Right hindlimb (tissue), 1 donor: ENCODE measurements around the gene GOLGA6L7.
"Not testable (repeated sequence)": the region's sequence is repeated elsewhere in the genome, so short reads cannot be mapped to it uniquely, and the experiment has no call there.

Experiments
- DNase-seq: peaks from one replicate; pipeline ENCODE4 v3.0.0-alpha.2; 2018

GOLGA6L7 gene

GRCh38 chr15:28848521-28848920, at the start of gene GOLGA6L7:
GOLGA6L7 (minus strand) TSS chr15:28848644; CDS start chr15:28848549, 95 bp downstream.
- DNase-seq = not testable (repeated sequence)

- DNase-seq = no peak
Observed at GRCh38 chr15:28897861-28898585, 49.6 kb upstream of the GOLGA6L7 start.

- no peak for DNase-seq
Observed at GRCh38 chr15:28896951-28897350, 48.5 kb upstream of the GOLGA6L7 start.

- no peak for DNase-seq
Observed at GRCh38 chr15:28895566-28895965, 47.1 kb upstream of the GOLGA6L7 start.

- DNase-seq = no peak
Observed at GRCh38 chr15:28895146-28895545, 46.7 kb upstream of the GOLGA6L7 start.

DNA sequence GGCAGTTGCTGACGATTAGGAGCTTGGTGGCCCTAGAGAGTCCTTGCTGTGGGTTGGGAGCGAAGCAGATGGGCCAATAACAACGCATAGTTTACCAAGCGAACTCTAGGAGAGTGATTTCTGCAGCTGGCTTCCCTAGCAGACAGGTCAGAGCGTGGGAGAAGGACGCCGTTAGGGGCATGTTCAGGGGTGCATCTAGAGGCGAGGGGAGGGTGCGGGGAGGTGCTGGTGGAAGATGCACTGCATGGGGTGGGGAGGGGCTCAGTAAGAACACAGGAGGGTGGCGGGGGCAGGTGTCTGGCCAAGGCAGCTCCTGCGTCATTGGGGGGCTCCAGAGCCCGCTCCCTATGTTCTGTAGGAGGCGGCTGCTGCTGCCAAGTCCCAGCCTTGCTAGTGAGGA, 46.2 kb upstream of the GOLGA6L7 start:
- no peak for DNase-seq

DNA sequence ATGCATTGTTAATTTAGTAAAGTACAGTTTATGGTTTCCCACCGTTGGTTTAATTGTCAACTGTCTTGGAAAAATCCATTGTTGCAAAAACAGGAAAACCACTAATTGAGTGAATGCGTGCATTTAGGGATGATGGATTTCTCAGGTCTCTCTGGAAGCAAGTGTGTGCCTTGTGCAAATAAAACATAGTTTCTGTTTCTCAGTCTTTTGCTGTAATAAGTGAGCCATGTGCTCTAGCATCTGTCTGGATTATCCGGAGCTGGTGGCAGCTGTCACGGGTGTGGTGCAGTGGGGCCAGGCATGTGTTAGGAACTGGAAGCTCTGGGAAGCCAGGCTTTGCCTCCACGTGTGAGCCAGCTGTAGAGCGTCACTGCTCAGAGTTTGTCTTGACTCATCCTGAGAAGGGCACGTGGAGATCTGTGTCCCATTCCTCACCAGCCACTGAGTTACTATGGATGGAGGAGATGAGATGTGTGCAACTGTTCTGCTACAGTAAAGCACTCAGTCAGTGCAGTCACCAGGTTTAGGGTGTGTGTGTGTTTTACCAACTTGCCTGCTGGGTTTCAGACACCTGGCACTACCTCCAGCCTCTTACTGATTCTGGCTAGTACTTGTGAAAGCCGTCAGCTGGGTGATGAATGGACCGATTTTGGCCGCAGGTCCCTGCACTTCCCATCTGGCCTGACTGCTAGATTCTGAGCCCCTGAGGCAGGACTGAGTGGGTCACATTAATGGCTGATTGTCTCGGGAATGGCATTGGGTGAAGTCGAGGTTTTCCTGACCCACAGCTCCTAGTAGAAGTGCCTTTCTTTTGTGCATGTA, 44.6 kb upstream of the GOLGA6L7 start:
- DNase-seq = no peak

DNA sequence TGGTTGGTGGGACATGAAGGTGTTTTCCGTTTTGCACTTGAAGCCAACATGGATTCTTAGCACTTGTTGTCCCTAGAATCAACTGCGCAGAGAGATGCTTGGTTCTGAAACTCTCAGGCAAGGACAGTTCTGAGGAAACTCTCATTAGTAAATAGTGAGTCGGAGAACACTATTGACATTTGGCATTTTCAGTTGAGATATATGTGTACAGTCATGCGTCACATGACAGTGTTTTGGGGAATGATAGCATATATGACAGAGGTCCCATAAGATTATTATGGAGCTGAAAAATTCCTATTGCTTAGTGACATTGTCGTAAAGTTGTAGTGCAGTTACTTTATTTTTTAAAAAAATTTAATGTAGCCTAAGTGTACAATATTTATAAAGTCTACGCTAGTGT, 43.1 kb upstream of the GOLGA6L7 start:
- no peak for DNase-seq

GRCh38 chr15:28890711-28891495, 42.5 kb upstream of the GOLGA6L7 start:
- no peak for DNase-seq

- not testable (repeated sequence) for DNase-seq
Observed at GRCh38 chr15:28890291-28890690, 41.8 kb upstream of the GOLGA6L7 start.

- DNase-seq = not testable (repeated sequence)
Observed at GRCh38 chr15:28889871-28890270, 41.4 kb upstream of the GOLGA6L7 start.

GRCh38 chr15:28889346-28889745, 40.9 kb upstream of the GOLGA6L7 start:
- DNase-seq = no peak

- DNase-seq = no peak
Observed at GRCh38 chr15:28888900-28889299, 40.5 kb upstream of the GOLGA6L7 start.

- DNase-seq = no peak
Observed at GRCh38 chr15:28888302-28888894, 40.0 kb upstream of the GOLGA6L7 start.

DNA sequence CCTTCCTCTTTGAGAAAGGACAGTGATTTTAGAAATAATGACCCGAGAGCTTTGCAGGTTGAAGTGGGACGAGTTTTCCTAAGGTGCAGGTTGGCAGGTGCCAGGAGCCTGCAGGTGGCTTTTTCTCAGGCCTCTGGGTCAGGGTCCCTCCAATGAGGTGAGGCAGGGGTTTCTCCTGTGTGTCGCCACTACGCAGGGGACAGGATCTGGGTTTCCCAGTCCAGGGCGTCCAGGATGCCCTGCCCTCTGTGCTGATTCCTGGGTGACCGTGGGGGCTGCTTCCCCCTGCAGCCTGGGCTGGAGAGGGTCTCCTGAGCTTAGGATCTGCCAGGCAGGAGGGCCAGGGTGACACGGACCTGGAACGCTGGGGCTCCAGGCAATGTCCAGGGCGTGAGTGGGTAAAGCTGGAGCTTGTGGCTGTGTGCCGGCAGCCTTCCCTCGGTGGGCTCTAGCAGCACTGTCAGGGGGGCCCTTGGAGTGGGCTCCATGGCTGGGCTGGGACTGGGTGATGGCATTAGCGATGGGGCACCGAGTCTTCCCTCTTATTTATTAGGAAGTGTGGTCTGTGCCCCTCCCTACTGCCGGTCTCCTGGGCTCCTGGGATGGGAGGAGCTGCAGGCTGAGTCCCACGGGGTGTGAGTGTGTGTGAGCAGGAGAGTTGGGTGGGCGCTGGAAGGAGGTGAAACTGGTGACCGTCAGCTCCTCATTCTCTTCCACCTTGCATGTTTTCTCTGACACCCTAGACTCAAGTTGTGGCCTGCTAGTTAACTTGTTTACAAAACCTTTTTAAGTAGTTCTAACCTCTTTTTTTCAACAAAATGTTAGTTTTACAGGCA, 39.1 kb upstream of the GOLGA6L7 start:
- DNase-seq = no peak

DNA sequence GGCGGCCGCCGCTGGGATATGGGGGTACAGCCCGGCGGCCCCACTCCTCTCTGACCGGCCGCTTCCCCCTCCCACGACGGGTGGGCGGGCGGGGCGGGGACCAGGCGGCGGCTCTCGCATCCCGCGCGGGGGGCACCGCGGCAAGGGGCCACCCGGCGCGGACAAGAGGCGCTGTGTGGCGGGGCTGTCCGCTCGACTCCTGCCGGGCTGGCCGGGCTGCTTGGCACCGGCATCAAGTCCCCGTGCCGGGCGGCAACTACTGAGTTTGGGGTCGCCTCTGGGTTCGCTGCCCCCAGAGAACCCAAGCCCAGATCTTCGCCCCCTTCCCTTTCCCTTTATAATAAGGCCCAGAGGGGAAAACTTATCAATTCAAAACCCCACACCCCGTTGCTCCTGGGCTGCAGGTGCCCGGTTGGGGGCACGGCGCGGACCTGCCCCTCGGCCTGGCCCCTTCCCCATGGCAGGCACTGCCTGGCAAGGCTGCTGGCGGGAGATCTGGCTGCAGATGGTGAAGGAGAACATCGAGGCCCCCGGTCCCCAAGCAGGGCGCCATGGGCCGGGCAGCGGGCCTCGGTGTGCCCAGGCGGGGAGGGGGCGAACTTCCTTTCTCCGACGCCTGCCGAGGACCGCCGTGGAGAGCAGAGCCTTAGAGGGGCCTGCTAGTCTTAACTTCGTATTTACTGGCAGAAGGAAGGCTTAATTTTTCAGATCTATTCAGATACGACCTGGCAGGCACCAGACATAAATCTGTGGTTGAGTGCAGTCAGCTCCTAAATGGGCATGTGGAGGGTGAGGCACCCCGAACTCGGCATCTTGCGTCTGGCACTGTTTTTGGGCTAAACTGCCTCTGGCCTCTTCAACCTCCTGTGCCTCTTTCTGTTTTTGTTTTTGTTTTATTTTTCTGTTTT, 38.2 kb upstream of the GOLGA6L7 start:
- no peak for DNase-seq

DNA sequence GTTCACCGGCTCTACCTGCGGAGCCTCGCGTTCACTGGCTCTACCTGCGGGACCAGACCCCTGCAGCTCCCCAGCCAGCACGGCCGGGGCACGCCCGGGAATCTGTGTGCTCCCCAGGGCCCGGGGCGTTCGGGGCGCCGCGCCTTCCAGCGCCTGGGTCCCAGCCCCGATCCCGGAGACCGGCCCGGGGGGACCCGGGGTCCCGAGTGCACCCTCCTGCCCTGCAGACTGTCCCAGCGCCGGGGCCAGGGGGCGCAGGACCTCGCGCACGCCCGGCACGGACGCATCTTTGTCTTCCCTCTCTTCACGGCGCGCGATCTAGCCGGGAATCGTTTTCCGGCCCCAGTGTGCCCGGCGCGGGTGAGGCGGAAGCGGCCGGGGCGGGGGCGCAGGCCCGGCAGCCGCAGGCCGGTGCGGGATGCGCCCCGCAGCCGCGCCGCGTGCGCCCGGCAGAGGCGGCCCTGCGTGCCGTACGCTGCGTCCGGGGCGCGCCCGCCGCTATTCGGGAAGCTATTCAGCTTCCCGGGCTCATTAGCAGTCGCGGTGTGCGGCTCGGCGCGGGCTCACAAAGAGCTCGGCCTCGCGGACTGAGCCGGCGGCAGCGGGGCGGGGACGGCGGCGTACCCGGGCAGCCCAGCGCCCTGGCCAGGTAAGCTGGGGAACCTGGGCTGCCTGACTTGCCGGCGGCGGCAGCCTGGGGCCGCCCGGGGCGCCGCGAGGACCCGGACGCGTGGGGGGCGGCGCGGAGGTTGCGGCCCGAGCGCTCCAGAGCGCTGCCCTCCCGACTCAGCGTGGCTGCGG, 37.4 kb upstream of the GOLGA6L7 start, which contains the start of gene APBA2:
APBA2 (plus strand) TSS at position 345 of the 801 bp plus-strand sequence. CDS start 167,911 bp downstream, outside the sequence.
- DNase-seq = peak; percentile 57

GRCh38 chr15:28885128-28885629, 36.7 kb upstream of the GOLGA6L7 start:
- no peak for DNase-seq

DNA sequence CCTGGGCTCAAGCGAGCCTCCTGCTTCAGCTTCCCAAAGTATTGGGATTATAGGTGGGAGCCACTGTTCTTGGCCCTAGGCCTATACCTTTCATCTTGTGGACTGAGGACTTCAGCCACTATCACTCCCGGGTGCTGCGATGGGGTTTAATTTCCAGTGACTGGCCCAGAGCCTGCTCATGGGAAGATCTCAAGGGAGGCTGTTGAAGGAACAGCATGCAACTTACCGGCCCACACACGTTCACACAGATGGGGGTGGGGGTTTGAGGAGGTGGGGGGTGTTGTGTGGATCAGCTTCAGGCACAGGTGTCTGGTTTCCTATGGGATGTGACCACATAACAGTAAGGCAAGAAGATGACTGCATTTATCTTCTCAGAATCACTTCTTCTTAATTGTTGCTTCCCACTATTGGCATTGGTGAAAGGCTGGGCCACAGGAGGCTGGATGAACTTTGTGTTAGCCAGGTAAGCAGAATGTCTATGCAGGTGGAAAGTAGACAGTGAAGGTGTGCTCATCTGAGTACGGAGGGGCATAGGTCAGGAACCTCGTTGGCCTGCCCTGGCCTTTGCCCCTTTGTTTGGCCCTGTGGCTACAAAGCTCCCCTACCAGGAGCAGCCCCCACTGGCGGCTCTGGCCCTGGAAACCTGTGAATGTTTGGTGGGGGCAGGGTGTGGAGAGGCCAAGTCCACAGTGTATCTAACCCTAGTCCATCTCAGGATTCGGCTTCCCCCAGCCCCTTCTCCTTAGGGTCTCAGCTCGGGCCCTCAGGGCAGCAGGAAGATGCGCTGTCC, 35.9 kb upstream of the GOLGA6L7 start:
- no peak for DNase-seq
